ENCODE data around the gene VAV1.

GRCh38 chr19:6875218-6875617 is 102.7 kb downstream of the VAV1 start:
- TF ChIP-seq EZH2phosphoT487 (IDR thresholded peaks at IDR 0.05; ENCODE audit: insufficient read depth, low read depth) (no peak), EZH2 (IDR thresholded peaks at IDR 0.05; ENCODE audit: insufficient read depth, poor library complexity, severe bottlenecking) (no peak)
